Ramos (cell line): ENCODE data around the gene LBHD2.
"Not testable (repeated sequence)": the region's sequence is repeated elsewhere in the genome, so short reads cannot be mapped to it uniquely, and the experiment has no call there.

ENCODE experiments used
- in situ Hi-C: fragments of 300-500 bp; cut with MboI; formaldehyde crosslinking; loops from one replicate; pipeline ENCODE4 v1.14.3; 2022; ENCODE audit warnings: low sequenced_read_pairs; ENCODE audit not compliant: unreplicated experiment

The LBHD2 gene

GRCh38 chr14:103102689-103103260 lies 18.8 kb downstream of the LBHD2 start:
- in situ Hi-C loops: no loop called here

GRCh38 chr14:103103461-103104388 lies 19.7 kb downstream of the LBHD2 start:
- in situ Hi-C loops: no loop called here

GRCh38 chr14:103104389-103104653 lies 20.3 kb downstream of the LBHD2 start:
- in situ Hi-C loops: no loop called here

- in situ Hi-C loops: no loop called here
Observed at GRCh38 chr14:103104654-103105452, 20.8 kb downstream of the LBHD2 start.

GRCh38 chr14:103105580-103106150 lies 21.7 kb downstream of the LBHD2 start:
- in situ Hi-C loops: no loop called here

- in situ Hi-C loops: no loop called here
Observed at GRCh38 chr14:103107455-103107854, 23.4 kb downstream of the LBHD2 start.

GRCh38 chr14:103107941-103108748 lies 24.1 kb downstream of the LBHD2 start:
- in situ Hi-C loops: no loop called here

GRCh38 chr14:103108749-103109207 lies 24.8 kb downstream of the LBHD2 start:
- in situ Hi-C loops: no loop called here

- in situ Hi-C loops: no loop called here
Observed at GRCh38 chr14:103109535-103110441, 25.8 kb downstream of the LBHD2 start.

GRCh38 chr14:103110681-103111231 lies 26.7 kb downstream of the LBHD2 start:
- in situ Hi-C loops: no loop called here

- in situ Hi-C loops: no loop called here
Observed at GRCh38 chr14:103111232-103111868, 27.3 kb downstream of the LBHD2 start.

- in situ Hi-C loops: no loop called here
Observed at GRCh38 chr14:103112400-103113243, 28.6 kb downstream of the LBHD2 start.

- in situ Hi-C loops: no loop called here
Observed at GRCh38 chr14:103113303-103113702, 29.3 kb downstream of the LBHD2 start.

- in situ Hi-C loops: no loop called here
Observed at GRCh38 chr14:103113774-103114173, 29.8 kb downstream of the LBHD2 start.

GRCh38 chr14:103115086-103115679 lies 31.2 kb downstream of the LBHD2 start:
- in situ Hi-C loops: not testable (repeated sequence)

- in situ Hi-C loops: no loop called here
Observed at GRCh38 chr14:103115845-103116572, 32.0 kb downstream of the LBHD2 start.
